Erythroblast (primary cell): Measurements from ENCODE around the gene PLEKHF1.

Source experiments
- GATA1 ChIP-seq: IDR thresholded peaks from 2 replicates; pipeline ENCODE4 v1.6.1; 2011; ENCODE audit warnings: low read depth, mild to moderate bottlenecking, control low read depth, low read length, moderate library complexity
- POLR2A ChIP-seq: IDR thresholded peaks from 2 replicates; pipeline ENCODE4 v1.6.1; 2011; ENCODE audit warnings: mild to moderate bottlenecking, low read length

DNA sequence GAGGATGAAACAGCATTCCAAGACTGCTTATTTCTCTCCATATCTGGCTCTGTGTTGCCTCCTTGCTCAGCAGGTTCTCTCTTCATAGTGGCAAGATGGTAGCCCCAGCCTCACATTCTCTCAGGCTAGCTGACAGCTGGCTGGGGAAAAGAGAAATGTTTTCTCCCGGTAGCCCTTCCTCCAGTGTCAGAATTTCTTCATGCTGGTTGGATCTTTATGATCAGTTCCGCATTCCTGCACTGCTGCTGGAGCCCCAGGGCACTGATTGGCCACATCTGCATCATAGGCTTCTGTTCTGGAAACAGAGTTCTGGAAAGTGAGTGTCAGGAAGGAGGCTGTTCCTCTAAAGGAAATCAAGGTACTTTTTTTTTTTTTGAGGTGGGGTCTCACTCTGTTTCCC, 34.6 kb upstream of the PLEKHF1 start:
- no peak for TF ChIP-seq POLR2A
- no peak for TF ChIP-seq GATA1
